HS-27A (cell line): Measurements from ENCODE around the gene MET.
"Not testable (repeated sequence)": the region's sequence is repeated elsewhere in the genome, so short reads cannot be mapped to it uniquely, and the experiment has no call there.

Experiments
- DNase-seq: peaks from one replicate; pipeline ENCODE4 v3.0.0-alpha.2; 2012; ENCODE audit warnings: low read depth, missing footprints

Gene MET

DNA sequence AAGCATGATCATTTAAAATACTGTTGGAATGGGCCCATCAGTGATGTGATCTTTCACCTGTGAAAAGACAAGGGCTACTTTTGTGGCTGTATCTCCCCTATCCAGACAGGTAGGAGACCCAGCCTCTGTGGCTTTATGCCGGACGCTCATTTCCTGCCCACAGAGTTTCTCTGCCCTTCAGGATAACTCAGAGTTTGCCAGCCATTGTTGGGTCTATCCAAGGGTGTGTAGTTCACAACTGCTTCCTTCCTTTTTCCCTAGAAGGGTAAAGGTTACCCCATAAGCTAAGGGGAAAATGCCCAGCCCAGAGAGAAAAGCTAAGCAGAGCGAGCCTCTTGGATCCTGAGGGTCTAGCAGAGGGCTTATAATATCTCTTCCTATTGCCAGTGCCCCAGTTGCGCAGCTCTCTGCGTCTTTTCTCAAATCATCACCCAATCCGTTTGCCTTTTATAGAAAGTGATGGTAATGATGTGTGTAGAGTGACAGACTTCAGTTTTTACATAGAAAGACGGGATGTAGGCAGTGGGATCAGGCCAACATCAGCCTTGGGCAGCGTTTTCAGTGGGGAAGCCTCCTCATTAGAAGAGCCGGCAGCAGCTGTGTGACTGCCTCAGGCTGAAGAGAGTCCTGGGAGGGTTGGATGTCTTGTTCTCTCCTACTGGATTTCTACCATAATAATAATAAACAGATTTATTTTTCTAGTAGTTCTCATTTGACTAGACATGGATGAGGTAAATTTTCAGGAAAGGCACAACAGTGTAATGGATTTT, 80.5 kb downstream of the MET start:
- no peak for DNase-seq

DNA sequence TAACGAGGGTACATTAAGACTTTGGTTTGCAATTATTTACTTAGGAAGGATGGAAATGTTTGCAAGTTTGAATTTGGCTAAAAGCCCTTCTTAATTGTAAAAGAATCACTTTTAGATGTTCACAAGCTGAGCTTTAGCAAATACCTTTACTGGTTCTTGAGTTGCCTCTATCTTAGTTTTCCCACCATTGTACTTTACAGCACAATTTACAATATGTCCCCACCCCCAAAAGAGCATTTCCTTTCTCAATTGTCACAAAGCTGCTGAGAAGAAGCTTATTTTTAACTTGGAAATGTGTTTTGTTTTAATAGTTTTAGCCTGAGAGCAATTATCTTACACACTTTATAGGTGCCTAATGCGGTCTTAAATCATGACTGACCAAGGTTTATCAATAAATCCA, 81.1 kb downstream of the MET start:
- no peak for DNase-seq

DNA sequence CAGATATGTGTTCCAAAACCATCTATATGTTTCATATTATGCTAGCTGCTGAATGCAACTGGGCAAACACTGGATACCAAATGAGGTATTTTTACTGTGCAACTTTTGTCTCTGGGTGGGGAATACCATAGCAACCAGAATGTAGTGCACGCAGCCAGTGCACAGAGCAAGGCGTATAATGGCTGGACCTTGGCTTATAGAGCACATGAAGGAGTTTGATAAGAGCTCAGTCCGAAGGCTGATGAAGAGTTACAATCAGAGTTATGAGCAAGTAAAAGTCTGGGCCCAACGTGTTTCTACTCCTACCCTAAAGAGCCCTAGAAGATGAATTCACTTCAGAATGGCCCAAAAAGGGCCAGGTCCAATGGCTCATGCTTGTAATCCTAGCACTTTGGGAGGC, 82.2 kb downstream of the MET start:
- DNase-seq: no peak

DNA sequence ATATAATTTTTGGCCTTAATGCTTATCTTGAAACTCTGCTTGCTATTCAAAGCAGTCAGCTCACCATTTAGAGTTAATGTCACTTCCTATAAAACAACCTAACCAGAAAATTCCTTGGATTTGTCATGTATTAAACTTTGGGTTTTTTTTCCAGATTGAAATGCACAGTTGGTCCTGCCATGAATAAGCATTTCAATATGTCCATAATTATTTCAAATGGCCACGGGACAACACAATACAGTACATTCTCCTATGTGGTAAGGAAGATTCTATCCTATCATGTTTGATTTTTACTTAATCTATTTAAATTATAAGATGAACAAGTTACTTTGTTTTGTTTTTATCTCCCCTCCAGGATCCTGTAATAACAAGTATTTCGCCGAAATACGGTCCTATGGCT, 85.3 kb downstream of the MET start:
- no peak for DNase-seq

DNA sequence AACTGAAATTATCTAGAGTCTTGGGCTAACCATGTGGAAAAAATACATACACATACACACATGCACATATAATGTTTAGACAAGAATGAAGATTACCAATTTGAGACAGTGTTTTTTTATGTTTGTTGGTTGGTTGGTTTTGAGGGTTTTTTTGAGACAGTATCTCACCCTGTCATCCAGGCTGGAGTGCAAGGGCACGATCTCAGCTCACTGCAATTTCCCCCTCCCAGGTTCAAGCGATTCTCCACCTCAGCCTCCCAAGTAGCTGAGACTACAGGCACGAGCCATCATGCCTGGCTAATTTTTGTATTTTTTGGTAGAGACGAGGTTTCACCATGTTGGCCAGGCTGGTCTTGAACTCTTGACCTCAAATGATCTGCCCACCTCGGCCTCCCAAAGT, 87.6 kb downstream of the MET start:
- not testable (repeated sequence) for DNase-seq

DNA sequence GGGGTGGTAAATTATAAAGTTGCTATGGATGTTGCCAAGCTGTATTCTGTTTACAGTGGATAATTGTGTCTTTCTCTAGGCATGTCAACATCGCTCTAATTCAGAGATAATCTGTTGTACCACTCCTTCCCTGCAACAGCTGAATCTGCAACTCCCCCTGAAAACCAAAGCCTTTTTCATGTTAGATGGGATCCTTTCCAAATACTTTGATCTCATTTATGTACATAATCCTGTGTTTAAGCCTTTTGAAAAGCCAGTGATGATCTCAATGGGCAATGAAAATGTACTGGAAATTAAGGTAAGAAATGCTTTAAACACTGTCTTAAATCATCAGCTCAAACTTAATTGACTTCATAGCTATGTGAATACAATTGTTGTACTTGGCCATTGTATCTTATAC, 91.0 kb downstream of the MET start:
- DNase-seq: no peak

DNA sequence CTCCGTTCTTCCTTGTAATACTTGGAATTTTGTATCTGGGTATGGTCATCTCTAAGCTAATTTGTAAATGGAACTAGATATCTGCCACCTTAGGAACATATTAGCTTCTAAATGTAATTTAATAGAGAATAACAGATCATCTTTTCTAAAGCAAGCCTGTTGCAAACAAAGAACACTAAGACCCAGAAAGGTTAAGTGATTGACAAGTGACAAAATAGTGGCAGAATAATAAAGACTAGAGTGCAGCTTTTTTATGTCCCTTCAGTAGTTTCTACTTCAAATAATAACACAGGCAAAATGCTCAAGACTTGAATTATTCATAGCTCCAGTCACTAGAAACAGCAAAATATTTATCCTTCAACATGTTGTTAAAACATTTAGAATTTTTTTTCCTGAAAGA, 91.7 kb downstream of the MET start:
- DNase-seq: no peak

DNA sequence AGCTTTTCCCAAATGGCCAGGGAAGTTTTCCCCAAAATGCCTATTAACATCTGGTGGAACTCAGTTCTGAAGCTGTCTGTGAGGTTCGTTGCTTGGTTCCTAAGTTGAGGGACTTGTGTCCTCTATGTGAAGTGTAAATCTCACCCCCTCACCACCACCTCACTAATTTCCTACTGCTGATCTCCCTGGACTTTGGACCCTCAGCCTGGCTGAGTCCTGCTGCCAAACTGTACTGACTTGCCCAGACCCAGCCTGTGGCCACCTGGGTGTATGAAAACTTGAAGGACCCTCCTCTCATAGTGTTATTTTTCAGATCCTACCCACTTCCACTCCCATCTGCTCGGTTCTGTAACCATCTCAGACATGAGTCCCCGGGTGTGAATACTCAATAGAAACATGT, 94.9 kb downstream of the MET start:
- DNase-seq: no peak

DNA sequence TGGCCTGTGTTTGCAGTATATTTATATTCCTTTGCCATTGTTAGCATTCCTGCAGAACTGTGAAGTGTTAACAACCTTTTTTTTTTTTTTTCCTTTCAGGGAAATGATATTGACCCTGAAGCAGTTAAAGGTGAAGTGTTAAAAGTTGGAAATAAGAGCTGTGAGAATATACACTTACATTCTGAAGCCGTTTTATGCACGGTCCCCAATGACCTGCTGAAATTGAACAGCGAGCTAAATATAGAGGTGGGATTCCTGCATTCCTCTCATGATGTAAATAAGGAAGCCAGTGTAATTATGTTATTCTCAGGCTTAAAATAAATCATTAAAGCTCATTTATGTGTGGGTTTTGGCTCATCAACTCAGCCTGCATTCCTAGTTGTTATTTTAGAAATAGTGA, 97.5 kb downstream of the MET start:
- DNase-seq: no peak

DNA sequence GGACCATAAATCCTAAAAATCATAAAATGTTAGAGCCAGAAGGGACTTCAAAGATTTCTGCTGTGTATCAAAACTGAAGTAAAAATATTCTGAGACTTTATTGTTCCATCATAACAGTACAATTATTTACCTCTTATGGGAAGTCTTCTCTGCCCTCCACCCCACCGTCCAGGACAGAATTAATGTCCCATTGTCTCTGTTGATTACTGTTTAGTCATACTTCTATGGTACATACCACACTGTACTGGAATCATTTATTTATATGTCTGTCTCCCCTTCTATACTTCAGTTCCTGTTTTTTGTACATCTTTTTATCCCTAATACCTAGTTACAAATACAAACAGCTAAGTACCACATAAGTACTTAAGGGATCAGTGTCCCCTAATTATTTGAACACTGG, 98.9 kb downstream of the MET start:
- DNase-seq: no peak

DNA sequence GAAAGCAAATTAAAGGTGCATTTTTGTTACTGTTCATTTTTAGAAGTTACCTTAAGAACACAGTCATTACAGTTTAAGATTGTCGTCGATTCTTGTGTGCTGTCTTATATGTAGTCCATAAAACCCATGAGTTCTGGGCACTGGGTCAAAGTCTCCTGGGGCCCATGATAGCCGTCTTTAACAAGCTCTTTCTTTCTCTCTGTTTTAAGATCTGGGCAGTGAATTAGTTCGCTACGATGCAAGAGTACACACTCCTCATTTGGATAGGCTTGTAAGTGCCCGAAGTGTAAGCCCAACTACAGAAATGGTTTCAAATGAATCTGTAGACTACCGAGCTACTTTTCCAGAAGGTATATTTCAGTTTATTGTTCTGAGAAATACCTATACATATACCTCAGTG, 99.6 kb downstream of the MET start:
- DNase-seq: no peak

DNA sequence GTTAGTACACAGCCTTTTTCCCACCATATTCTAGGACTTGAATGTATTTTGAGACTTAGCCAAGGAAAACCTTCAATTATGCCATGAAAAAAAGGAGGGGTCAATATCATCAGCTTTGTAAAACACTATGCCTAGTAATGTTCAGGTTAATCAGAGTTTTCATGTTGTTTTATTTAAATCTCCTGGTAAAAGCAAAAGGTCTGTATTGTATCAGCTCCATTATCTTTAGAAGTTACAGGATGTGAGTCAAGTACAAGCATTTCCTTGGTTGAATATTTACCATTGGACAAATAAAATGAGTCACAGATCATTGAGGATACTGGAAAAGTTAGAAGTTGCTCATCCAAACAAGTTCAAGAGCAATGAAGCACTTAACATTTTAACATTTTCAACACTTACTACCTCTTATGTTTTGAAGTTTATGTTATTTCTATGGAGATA, 100.4 kb downstream of the MET start:
- no peak for DNase-seq

DNA sequence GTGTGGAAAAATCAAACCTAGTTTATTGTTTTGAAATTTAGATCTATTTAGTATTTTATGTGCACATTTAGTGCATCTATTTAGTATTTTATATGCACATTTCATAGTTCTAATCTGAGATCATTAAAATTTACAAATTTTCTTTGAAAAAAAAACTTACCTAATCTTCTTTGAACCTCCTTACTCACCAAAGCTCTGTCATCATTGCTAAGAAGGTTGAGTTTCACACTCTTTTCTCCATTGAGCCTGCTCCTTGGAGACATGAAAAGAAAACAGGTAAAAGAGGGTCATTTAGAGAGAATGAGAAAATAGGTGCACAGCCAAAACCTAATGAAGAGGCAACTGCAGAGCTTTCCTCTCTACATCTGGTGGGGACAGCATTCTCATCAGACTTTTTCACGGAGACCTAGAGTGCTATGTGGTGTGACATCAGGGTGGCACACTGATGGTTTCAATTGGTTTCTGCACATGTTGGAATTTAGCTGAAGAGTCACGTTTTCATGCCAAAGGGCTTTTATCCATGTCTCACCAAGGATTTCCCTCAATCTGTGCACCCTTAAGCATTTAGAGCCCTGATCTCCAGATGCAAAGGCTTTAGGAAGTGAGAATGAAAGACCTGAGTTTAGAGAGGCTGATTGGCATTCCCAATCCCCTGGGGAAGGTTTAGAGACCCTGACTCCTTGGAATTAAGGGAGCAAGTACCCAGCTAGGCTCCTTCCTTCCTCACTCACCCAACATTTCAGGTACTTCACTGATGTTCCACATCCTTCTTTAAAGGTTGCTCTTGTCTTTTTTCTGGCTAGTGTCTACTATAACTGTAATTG, 101.1 kb downstream of the MET start:
- no peak for DNase-seq

DNA sequence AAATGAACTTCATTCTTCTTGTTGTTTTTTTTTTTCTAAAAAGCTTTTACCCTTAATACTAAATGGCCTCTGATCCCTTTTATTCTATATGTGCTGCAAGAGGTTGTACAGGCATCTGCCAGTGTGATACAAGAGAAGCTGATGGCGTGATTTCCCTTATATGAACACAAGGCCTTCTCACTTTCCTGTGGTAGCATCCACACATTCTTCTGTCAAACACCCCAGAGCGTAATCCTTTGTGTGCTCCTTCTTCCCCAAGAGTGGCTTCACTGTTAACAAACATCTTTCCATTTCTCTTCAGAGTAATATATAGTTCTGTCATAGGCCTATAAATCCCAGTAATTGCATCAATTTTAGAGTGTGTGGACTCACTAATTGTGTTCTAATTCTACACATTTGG, 104.0 kb downstream of the MET start:
- no peak for DNase-seq

DNA sequence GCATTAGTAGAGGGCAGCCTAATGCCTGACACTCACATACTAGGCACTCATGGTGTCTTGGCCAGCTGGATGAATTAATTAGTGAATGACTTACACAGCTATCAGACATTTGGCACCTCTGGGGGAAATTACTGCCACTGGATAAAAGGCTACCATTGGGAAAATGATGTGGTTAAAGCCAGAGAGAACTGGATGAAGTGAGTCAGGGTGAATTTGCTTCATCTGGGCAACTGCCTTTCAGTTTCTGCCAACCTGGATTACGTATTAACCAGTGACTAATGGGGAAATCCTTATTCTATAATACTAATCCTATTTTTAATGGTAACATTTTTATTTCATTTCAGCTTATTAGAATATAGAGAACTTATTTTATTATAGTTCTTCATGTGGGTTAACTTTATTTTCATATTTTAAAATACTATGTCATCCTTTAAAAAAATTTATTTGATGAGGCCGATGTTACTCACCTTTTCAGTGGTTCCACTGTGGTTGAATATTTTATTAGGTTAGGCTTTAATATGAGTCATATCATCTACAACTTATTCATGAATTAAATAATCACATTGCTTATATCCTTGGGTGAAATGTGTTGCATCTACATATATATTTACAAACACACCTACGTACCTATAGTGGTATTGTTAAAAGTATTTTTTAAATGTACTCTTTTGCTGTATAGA, 104.8 kb downstream of the MET start:
- DNase-seq: peak; percentile 58

DNA sequence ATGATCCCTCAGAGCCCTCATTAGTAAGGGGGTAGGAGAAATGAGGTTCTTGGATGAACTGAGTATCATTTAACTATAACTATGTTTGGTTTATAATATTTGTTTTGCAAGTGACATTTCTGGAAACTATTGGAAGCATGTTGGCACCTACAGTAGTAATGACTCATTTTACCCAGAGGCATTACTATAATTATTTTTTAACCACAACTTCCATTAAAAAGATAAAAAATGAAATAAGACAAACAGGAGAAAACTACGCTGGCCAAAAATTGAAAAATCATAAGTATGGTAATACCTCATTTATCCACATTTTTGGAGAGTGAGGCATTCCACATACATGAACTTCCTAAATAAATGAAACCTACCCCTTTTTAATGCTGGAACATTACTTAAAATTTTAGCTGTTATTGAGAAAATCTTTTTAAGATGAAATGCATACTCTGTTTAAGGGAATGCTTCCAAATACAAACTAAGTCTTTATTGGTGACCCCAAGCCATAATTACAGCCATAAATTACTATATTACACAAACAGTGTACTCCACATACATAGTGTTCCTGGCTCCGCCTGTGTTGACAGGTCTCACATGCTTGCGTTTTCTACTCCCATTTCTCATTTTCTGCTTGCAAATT, 105.8 kb downstream of the MET start:
- DNase-seq: no peak

DNA sequence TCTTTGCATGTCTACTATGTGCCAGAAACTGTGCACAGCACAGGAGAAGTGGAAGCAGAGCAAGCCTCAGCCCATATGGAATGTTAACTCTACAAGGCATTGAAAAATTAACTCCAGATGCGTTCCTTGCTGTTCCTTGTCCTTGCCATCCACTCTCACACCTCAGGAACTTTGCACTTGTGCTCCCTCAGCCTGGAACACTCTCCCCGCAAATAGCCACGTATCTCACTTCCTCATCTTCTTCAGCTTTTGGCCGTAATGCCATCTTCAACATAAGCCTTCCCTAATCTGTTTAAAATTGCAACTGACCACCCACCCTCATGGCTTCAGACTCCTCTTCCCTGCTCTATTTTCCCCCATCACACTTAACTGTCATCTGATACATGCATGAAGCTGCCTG, 107.2 kb downstream of the MET start:
- no peak for DNase-seq

DNA sequence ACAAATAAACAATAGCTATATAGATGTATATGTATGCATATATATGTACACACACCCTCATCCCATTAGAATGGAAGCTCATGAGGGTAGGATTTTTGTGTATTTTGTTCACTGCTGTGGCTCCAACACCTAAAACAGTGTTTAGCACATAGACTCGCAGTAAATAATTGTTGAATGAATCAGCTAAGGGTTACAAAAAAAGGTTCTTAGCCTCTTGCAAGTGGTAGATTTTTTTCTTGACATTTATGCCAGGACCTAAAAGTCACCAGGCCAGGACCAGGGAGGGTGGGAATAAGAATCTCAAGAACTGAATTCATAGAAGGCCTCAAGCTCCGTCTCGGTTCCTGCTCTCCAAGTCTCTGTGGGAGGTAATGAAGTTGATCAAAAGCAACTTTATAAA, 107.9 kb downstream of the MET start:
- DNase-seq: no peak

DNA sequence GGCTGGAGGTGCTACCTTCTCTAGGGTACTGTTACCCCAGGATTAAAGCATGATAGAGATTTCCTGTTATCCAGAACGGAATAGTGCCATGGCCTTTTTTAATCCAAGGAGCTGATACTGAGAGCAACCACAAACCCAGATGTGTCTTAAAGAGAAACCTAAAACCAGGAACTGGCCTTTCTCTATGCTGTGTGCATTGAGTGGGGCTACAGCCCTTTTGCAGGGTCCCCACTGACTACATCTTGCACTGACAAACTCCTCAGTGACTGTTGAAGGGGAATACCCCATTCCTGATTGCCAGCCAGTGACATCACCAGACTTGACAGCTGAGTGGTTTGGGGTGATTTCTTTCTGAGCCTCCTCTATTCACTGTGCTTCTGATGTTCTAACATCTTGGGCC, 108.5 kb downstream of the MET start:
- DNase-seq: no peak

DNA sequence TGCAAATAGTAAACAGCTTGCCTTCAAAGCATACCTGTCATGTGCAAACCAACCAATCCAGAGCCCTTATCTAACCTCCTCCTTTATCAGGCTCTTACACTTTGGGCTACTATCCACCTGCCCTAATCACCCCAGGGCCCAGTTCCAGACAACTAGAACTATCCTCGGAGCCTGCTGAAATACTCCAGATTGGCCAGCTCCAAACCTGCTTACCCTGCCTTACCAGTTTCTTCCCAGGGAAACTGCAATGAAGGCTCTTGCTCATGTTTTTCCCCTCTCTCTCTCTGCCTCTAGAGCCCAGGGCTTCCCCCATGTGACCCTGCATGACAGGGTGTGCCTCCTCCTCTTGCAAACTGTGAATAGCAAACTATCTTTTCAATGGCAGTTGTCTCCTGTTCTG, 109.0 kb downstream of the MET start:
- no peak for DNase-seq

DNA sequence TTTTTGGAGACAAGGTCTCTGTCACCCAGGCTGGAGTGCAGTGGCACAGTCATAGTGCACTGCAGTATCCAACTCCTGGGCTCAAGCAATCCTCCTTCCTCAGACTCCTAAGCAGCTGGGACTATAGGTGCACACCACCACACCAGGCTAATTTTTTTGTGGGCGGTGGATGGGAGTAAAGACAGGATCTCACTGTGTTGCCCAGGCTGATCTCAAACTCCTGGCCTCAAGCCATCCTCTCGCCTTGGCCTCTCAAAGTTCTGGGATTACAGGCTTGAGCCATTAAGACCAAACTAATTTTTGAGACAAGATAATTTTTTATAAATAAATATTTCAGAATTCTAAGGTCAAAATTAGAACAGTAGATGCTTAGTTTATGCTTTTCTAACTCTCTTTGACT, 109.6 kb downstream of the MET start:
- DNase-seq: no peak

DNA sequence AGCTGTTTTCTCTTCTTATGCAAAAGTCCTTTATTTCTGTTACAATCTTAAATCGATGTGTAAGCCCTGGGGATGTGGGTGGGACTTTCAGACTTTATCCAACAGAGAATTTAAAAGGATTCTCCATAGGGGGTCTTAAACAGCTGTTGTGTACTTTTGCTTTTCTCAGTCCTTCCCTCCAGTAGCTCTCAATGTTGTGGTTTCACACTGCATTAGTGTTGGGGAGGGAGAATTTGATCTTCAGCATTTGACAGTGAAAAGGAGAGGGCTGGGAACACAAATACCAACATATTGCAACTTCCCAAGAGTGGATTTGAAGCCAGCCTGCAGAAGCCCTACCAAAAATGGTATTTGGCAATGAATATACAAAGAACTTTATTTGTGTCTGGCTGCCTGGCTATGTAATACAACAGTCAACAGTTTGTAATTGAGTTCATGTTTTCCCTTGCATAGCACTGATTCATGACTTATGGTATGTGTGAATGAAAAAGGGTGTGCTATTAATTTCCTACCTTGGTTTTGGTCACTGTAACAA, 110.2 kb downstream of the MET start:
- DNase-seq: no peak
